ENCODE measurements around the gene CAMK1D. TPM values are rescaled to one million over a fixed set of nuclear protein-coding genes. Genes with fewer than 3 reads are reported as not detected.

CAMK1D gene
- total and polyA plus RNA-seq, 2 of the 8 experiments (the other 6 are each of a cell fraction or from before 2014, with no cell fraction given), result 3.5 to 10.6 TPM

- H3K14ac ChIP-seq (ENCODE audit: insufficient read length), result no peak overlapping the region
- H4K91ac ChIP-seq (replicated peaks; ENCODE audit: insufficient read length, low read length), result no peak overlapping the region
- H3K4me1 ChIP-seq (replicated peaks in 1 of 4; ENCODE audit: control insufficient read depth in 3 of 4, insufficient read depth in 4 of 4, low read length in 3 of 4), result no peaks in the 10 kb centered on the region
- WGBS, 2 experiments (ENCODE audit: extremely low coverage in 1 of 2, insufficient coverage in 1 of 2, insufficient read length in 1 of 2, insufficient replicate concordance in 2 of 2, low coverage in 1 of 2, low lambda C conversion rate in 2 of 2, missing lambda C conversion rate in 1 of 2), result 83% methylated on average over 2 of the region's 2 CpGs; no CpG with 5 or more reads in 1 of the 2 experiments
- H3K27ac ChIP-seq (ENCODE audit: low read depth, low read length), result no peak overlapping the region
- H4K8ac ChIP-seq (ENCODE audit: extremely low read depth, insufficient read depth, low read length), result no peak overlapping the region
- H3K9ac ChIP-seq (replicated peaks in 1 of 4; ENCODE audit: extremely low read depth in 1 of 4, low read depth in 3 of 4, low read length in 3 of 4), result no peak overlapping the region
- H3K23ac ChIP-seq (ENCODE audit: insufficient read length), result no peak overlapping the region
- POLR2A ChIA-PET (ENCODE audit: partially characterized antibody), result no interaction called here
- H2BK5ac ChIP-seq (ENCODE audit: low read depth, low read length), result no peak overlapping the region
- no peaks in the 10 kb centered on the region for H3K79me2 ChIP-seq (ENCODE audit: control insufficient read depth in 1 of 2, insufficient read depth in 2 of 2, low read length in 2 of 2)
- no peaks in the 10 kb centered on the region; the same call in 1 of the 2 replicates for H3K23me2 ChIP-seq (ENCODE audit: low read depth, low read length)
- no peaks in the 10 kb centered on the region for H3K9me3 ChIP-seq (ENCODE audit: insufficient read depth in 2 of 2, low read depth in 1 of 2, low read length in 1 of 2)
- no peak overlapping the region for H2AFZ ChIP-seq (ENCODE audit: low read length)
- H3K27me3 ChIP-seq (replicated peaks in 1 of 4; ENCODE audit: control insufficient read depth in 3 of 4, extremely low read depth in 1 of 4, insufficient read depth in 3 of 4, low read length in 3 of 4), result no peaks in the 10 kb centered on the region
- no peak overlapping the region for H2BK12ac ChIP-seq (ENCODE audit: low read depth, low read length)
- H2BK120ac ChIP-seq (replicated peaks; ENCODE audit: low read depth, low read length), result no peak overlapping the region
- CTCF ChIA-PET (ENCODE audit: partially characterized antibody), result interaction anchor here (1.1 kb wide), 1 partner anchor 205 kb away, joined by 3 read pairs; no protein-coding TSS in a partner anchor
- no peak for FAIRE-seq
- H4K5ac ChIP-seq (ENCODE audit: insufficient read length, low read depth, low read length), result no peak overlapping the region
- H3K4me3 ChIP-seq (ENCODE audit: extremely low read depth in 1 of 4, insufficient read depth in 2 of 4, low read depth in 3 of 4, low read length in 4 of 4), result no peak overlapping the region
- no peaks in the 10 kb centered on the region for H3K79me1 ChIP-seq (ENCODE audit: low read depth, low read length)
- no peak overlapping the region for H2BK15ac ChIP-seq (ENCODE audit: low read length)
- DNase-seq (ENCODE audit: low read depth in 1 of 2, low spot score in 2 of 2), result no peak
- H2BK20ac ChIP-seq (ENCODE audit: low read length), result no peak overlapping the region
- H3K18ac ChIP-seq (ENCODE audit: extremely low read depth, low read length), result no peak overlapping the region
- H3K36me3 ChIP-seq (ENCODE audit: control insufficient read depth in 2 of 4, insufficient read depth in 4 of 4, low read length in 3 of 4), result no peaks in the 10 kb centered on the region
- H3K56ac ChIP-seq (replicated peaks; ENCODE audit: insufficient read length, low read depth, low read length), result no peak overlapping the region
- H2AK5ac ChIP-seq (ENCODE audit: low read depth, low read length), result no peak overlapping the region
- no peak overlapping the region for H3K4me2 ChIP-seq (ENCODE audit: insufficient read depth in 1 of 2, low read depth in 2 of 2, low read length in 2 of 2)
- H4K20me1 ChIP-seq (replicated peaks in 1 of 2; ENCODE audit: control insufficient read depth in 1 of 2, insufficient read depth in 2 of 2, low read length in 2 of 2), result no peaks in the 10 kb centered on the region
- H3K4ac ChIP-seq (replicated peaks; ENCODE audit: insufficient read length, low read depth, low read length), result no peak overlapping the region
- TF ChIP-seq NANOG (IDR thresholded peaks at IDR 0.05; ENCODE audit: insufficient read depth, low read depth, low read length, poor library complexity, severe bottlenecking), result no peak
- no peak for TF ChIP-seq CREB1 (IDR thresholded peaks at IDR 0.05)
- no peak for TF ChIP-seq JUND (IDR thresholded peaks at IDR 0.05; ENCODE audit: low read length)
- no peak for TF ChIP-seq EZH2 (IDR thresholded peaks at IDR 0.05; ENCODE audit: low read depth, low read length, severe bottlenecking)
- TF ChIP-seq JUN (IDR thresholded peaks at IDR 0.05; ENCODE audit: low read depth, low read length), result no peak
- no peak for TF ChIP-seq SP4 (IDR thresholded peaks at IDR 0.05; ENCODE audit: low read length)
- TF ChIP-seq SUZ12 (IDR thresholded peaks at IDR 0.05; ENCODE audit: low read length), result no peak
- TF ChIP-seq POU5F1 (IDR thresholded peaks at IDR 0.05; ENCODE audit: low read depth, low read length), result no peak
- no peak for TF ChIP-seq KDM5A (IDR thresholded peaks at IDR 0.05; ENCODE audit: low read length)
- TF ChIP-seq CBX8 (IDR thresholded peaks at IDR 0.05; ENCODE audit: borderline replicate concordance, low read depth, low read length), result no peak
- TF ChIP-seq CEBPB (IDR thresholded peaks at IDR 0.05; ENCODE audit: low read depth, low read length), result no peak
- no peak for TF ChIP-seq GABPA (IDR thresholded peaks at IDR 0.05; ENCODE audit: borderline replicate concordance, insufficient read depth, low read length)
- TF ChIP-seq ZNF274 (IDR thresholded peaks at IDR 0.05; ENCODE audit: borderline replicate concordance, extremely low read depth, low read length), result no peak
- TF ChIP-seq GTF2F1 (IDR thresholded peaks at IDR 0.05; ENCODE audit: borderline replicate concordance, low read depth, low read length), result no peak
- no peak for TF ChIP-seq TEAD4 (IDR thresholded peaks at IDR 0.05; ENCODE audit: low read depth, low read length)
- TF ChIP-seq POLR2A (IDR thresholded peaks at IDR 0.05; ENCODE audit: control extremely low read depth in 1 of 2, low read depth in 2 of 2, low read length in 2 of 2), result no peak
- no peak for TF ChIP-seq YY1 (IDR thresholded peaks at IDR 0.05; ENCODE audit: low read depth, low read length)
Observed at GRCh38 chr10:12852687-12853086, 503.3 kb downstream of the CAMK1D start.

Measured in H1 (cell line).